H9 (cell line): Measurements from ENCODE around the gene CEACAM16. TPM values are rescaled to one million over a fixed set of nuclear protein-coding genes. Genes with fewer than 3 reads are reported as not detected.

Experiments used
- DNase-seq: peaks from one replicate; pipeline ENCODE4 v3.0.0-alpha.2; 2017
- H2AFZ ChIP-seq: one replicate; pipeline ENCODE4 v1.6.1; 2013; ENCODE audit warnings: mild to moderate bottlenecking, low read length, control low read depth, moderate library complexity
- H2AK5ac ChIP-seq: 2 replicates; pipeline ENCODE4 v1.6.1; 2013; ENCODE audit warnings: low read length, control low read depth, mixed read lengths; ENCODE audit not compliant: insufficient read length
- H2BK120ac ChIP-seq: one replicate; pipeline ENCODE4 v1.6.1; 2013; ENCODE audit warnings: low read depth, mild to moderate bottlenecking, low read length, control low read depth, inconsistent platforms; ENCODE audit not compliant: poor library complexity, severe bottlenecking
- H2BK12ac ChIP-seq: 2 replicates; pipeline ENCODE4 v1.6.1; 2013; ENCODE audit warnings: low read length, control low read depth, mixed read lengths, low read depth; ENCODE audit not compliant: insufficient read length
- H2BK15ac ChIP-seq: 2 replicates; pipeline ENCODE4 v1.6.1; 2013; ENCODE audit warnings: low read depth, low read length, control low read depth
- H2BK20ac ChIP-seq: one replicate; pipeline ENCODE4 v1.6.1; 2013; ENCODE audit warnings: low read depth, mild to moderate bottlenecking, low read length, control low read depth, inconsistent platforms; ENCODE audit not compliant: poor library complexity, severe bottlenecking
- H2BK5ac ChIP-seq: 2 replicates; pipeline ENCODE4 v1.6.1; 2013; ENCODE audit warnings: low read length, control low read depth, mixed read lengths; ENCODE audit not compliant: insufficient read length
- H3K14ac ChIP-seq: 2 replicates; pipeline ENCODE4 v1.6.1; 2013; ENCODE audit warnings: low read length, control low read depth; ENCODE audit not compliant: insufficient read depth
- H3K18ac ChIP-seq: 2 replicates; pipeline ENCODE4 v1.6.1; 2013; ENCODE audit warnings: low read depth, mild to moderate bottlenecking, mixed read lengths, low read length, control low read depth; ENCODE audit not compliant: insufficient read length
- H3K23ac ChIP-seq: 2 replicates; pipeline ENCODE4 v1.6.1; 2013; ENCODE audit warnings: low read length, control low read depth, mixed read lengths, low read depth; ENCODE audit not compliant: insufficient read length
- H3K23me2 ChIP-seq: 2 replicates; pipeline ENCODE4 v1.6.1; 2013; ENCODE audit warnings: low read depth, mild to moderate bottlenecking, mixed read lengths, low read length, control low read depth; ENCODE audit not compliant: insufficient read length, poor library complexity, severe bottlenecking
- H3K27ac ChIP-seq: 2 replicates; pipeline ENCODE4 v1.5.1; 2013; ENCODE audit warnings: low read length, control low read depth, mixed read lengths, low read depth; ENCODE audit not compliant: insufficient read length
- H3K27me3 ChIP-seq: 2 replicates; pipeline ENCODE4 v1.6.1; 2013; ENCODE audit warnings: low read length, control low read depth, inconsistent platforms; ENCODE audit not compliant: insufficient read depth
- H3K4ac ChIP-seq: 2 replicates; pipeline ENCODE4 v1.6.1; 2013; ENCODE audit warnings: low read depth, mild to moderate bottlenecking, control low read depth, inconsistent platforms, low read length, moderate library complexity
- H3K4me1 ChIP-seq: 2 replicates; pipeline ENCODE4 v1.6.1; 2013; ENCODE audit warnings: low read length, control low read depth, inconsistent platforms; ENCODE audit not compliant: insufficient read depth
- H3K4me2 ChIP-seq: 2 replicates; pipeline ENCODE4 v1.6.1; 2013; ENCODE audit warnings: low read length, control low read depth, mixed read lengths; ENCODE audit not compliant: insufficient read length, insufficient read depth
- H3K56ac ChIP-seq: 2 replicates; pipeline ENCODE4 v1.6.1; 2013; ENCODE audit warnings: low read depth, mild to moderate bottlenecking, mixed read lengths, low read length, control low read depth; ENCODE audit not compliant: insufficient read length
- H3K79me1 ChIP-seq: 2 replicates; pipeline ENCODE4 v1.6.1; 2013; ENCODE audit warnings: low read depth, mild to moderate bottlenecking, moderate library complexity, low read length, control low read depth, inconsistent platforms; ENCODE audit not compliant: insufficient read depth, poor library complexity, severe bottlenecking
- H3K79me2 ChIP-seq: 2 replicates; pipeline ENCODE4 v1.6.1; 2013; ENCODE audit warnings: low read length, control low read depth, inconsistent platforms; ENCODE audit not compliant: insufficient read depth
- H3K9ac ChIP-seq: 2 replicates; pipeline ENCODE4 v1.6.1; 2013; ENCODE audit warnings: low read length, control low read depth, mixed read lengths; ENCODE audit not compliant: insufficient read length; ENCODE audit errors: extremely low read depth
- H3K9me3 ChIP-seq: one replicate; pipeline ENCODE4 v1.6.1; 2013; ENCODE audit warnings: low read depth, low read length, inconsistent platforms; ENCODE audit not compliant: control insufficient read depth
- H3T11ph ChIP-seq: one replicate; pipeline ENCODE4 v1.6.1; 2013; ENCODE audit warnings: mild to moderate bottlenecking, low read length, control low read depth, inconsistent platforms
- H4K20me1 ChIP-seq: one replicate; pipeline ENCODE4 v1.6.1; 2013; ENCODE audit not compliant: control insufficient read depth, insufficient read length, insufficient read depth
- H4K5ac ChIP-seq: 2 replicates; pipeline ENCODE4 v1.6.1; 2013; ENCODE audit warnings: low read depth, mild to moderate bottlenecking, mixed read lengths, low read length, control low read depth; ENCODE audit not compliant: insufficient read length
- H4K8ac ChIP-seq: replicated peaks from 2 replicates; pipeline ENCODE4 v1.6.1; 2013; ENCODE audit warnings: low read length, control low read depth, mixed read lengths, low read depth; ENCODE audit not compliant: insufficient read length
- H4K91ac ChIP-seq: 2 replicates; pipeline ENCODE4 v1.6.1; 2013; ENCODE audit warnings: low read depth, mild to moderate bottlenecking, moderate library complexity, mixed read lengths, low read length, control low read depth; ENCODE audit not compliant: insufficient read length
- H3K27ac Mint-ChIP-seq, 3 experiments: 2 replicates in 2 of 3; 3 replicates in 1 of 3; pipeline ENCODE4 v1.8.0; 2020 to 2021; ENCODE audit warnings: mixed read lengths in 3 of 3, mild to moderate bottlenecking in 1 of 3, moderate library complexity in 1 of 3
- H3K27me3 Mint-ChIP-seq: 2 replicates; pipeline ENCODE4 v1.8.0; 2021; ENCODE audit warnings: low read depth, mild to moderate bottlenecking, moderate library complexity, mixed read lengths
- H3K36me3 Mint-ChIP-seq, 3 experiments: 2 replicates in 2 of 3; 3 replicates in 1 of 3; pipeline ENCODE4 v1.8.0; 2020 to 2021; ENCODE audit warnings: low read depth in 3 of 3, mixed read lengths in 3 of 3; ENCODE audit not compliant: insufficient read depth in 1 of 3
- H3K4me1 Mint-ChIP-seq, 2 experiments: 2 replicates each; pipeline ENCODE4 v1.8.0; 2020; ENCODE audit warnings: mixed read lengths in 2 of 2
- H3K4me3 Mint-ChIP-seq, 2 experiments: 2 replicates in 1 of 2; 3 replicates in 1 of 2; pipeline ENCODE4 v1.8.0; 2020 to 2021; ENCODE audit warnings: mild to moderate bottlenecking in 2 of 2, mixed read lengths in 2 of 2, moderate library complexity in 1 of 2
- H3K9me3 Mint-ChIP-seq, 2 experiments: 2 replicates in 1 of 2; 3 replicates in 1 of 2; pipeline ENCODE4 v1.8.0; 2020; ENCODE audit warnings: mild to moderate bottlenecking in 2 of 2, mixed read lengths in 2 of 2, moderate library complexity in 1 of 2
- WGBS: extraction: QIAGEN DNeasy Blood & Tissue Kit; methylation state at CpG from one replicate; pipeline ENCODE4 v1.1.7; 2013; ENCODE audit warnings: missing lambda C conversion rate, low lambda C conversion rate, mixed read lengths; ENCODE audit not compliant: insufficient read length; ENCODE audit errors: extremely low coverage; 5-methylcytosine and 5-hydroxymethylcytosine counted together
- total RNA-seq: library from RNA; stranded (reverse); gene quantifications from 2 replicates; pipeline ENCODE4 v1.2.1, GENCODE V29; 2021
- TF ChIP-seq, protein P1 (sequence below): fragments of 200-600 bp; sonication (generic); conservative IDR thresholded peaks from 3 replicates; pipeline ENCODE4 v1.8.0; 2021; ENCODE audit warnings: antibody characterized with exemption, mild to moderate bottlenecking

Gene CEACAM16
- total RNA-seq, 1 experiment from 2014 or later, result not detected

DNA sequence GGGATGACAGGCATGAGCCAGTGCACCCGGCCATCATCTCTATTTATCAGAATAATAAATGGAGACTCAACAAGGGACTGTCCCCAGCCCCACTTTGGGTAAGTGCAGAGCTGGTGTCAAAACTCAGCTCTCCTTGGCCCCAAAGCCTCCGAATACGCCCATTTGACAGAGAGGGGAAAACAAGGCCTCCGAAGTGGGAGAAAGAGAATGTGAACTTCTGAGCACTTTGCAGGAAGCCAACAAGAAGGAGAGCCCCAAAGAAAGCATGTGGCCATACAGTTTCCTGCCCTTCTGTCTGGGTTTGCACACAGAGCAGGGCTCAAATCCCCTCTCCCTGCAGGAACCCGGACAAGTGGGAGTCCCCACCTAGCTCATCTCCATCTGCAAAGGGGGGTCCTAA is 1.6 kb downstream of the CEACAM16 start:
- Histone ChIP-seq H4K91ac (no peak overlapping the region), H3K79me2 (no peaks in the 10 kb centered on the region), H2AK5ac (no peak overlapping the region), H4K20me1 (no peaks in the 10 kb centered on the region), H2BK15ac (no peak overlapping the region), H2BK120ac (no peak overlapping the region), H3K23me2 (no peaks in the 10 kb centered on the region), H3K27me3 (no peaks in the 10 kb centered on the region), H3K56ac (no peak overlapping the region), H3K4me1 (no peaks in the 10 kb centered on the region), H3K18ac (no peak overlapping the region), H2BK20ac (no peak overlapping the region), H3K9me3 (no peaks in the 10 kb centered on the region), H3K79me1 (no peaks in the 10 kb centered on the region), H4K8ac (no peak overlapping the region), H3K9ac (no peak overlapping the region), H3K4me2 (no peak overlapping the region), H2BK12ac (no peak overlapping the region), H3K23ac (no peak overlapping the region), H3K27ac (no peak overlapping the region), H3K4ac (no peak overlapping the region), H3T11ph (no peak overlapping the region), H4K5ac (no peak overlapping the region), H2AFZ (no peak overlapping the region), H2BK5ac (no peak overlapping the region), H3K14ac (no peak overlapping the region)
- Mint-ChIP-seq H3K36me3 (no peaks in the 10 kb centered on the region), H3K4me1 (peaks cover 10% of the 10 kb centered on the region in 2 experiments), H3K9me3 (no peaks in the 10 kb centered on the region), H3K4me3 (no peak overlapping the region), H3K27ac (peak overlapping the region in 1 of 3 experiments; percentile 82; a peak in 1 of 7 replicates), H3K27me3 (peaks cover 12% of the 10 kb centered on the region)
- TF ChIP-seq, protein P1, sequence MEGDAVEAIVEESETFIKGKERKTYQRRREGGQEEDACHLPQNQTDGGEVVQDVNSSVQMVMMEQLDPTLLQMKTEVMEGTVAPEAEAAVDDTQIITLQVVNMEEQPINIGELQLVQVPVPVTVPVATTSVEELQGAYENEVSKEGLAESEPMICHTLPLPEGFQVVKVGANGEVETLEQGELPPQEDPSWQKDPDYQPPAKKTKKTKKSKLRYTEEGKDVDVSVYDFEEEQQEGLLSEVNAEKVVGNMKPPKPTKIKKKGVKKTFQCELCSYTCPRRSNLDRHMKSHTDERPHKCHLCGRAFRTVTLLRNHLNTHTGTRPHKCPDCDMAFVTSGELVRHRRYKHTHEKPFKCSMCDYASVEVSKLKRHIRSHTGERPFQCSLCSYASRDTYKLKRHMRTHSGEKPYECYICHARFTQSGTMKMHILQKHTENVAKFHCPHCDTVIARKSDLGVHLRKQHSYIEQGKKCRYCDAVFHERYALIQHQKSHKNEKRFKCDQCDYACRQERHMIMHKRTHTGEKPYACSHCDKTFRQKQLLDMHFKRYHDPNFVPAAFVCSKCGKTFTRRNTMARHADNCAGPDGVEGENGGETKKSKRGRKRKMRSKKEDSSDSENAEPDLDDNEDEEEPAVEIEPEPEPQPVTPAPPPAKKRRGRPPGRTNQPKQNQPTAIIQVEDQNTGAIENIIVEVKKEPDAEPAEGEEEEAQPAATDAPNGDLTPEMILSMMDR, result no peak
- DNase-seq, result no peak
- no CpG with 5 or more reads among the region's 5 CpGs for WGBS
